Neural cell (in vitro differentiated cells): ENCODE results near the gene MTHFD1L.

Experiments
- CTCF ChIP-seq: fragments of 450-650 bp; IDR thresholded peaks from 2 replicates; pipeline ENCODE4 v1.5.1; 2014; ENCODE audit warnings: antibody characterized with exemption, mild to moderate bottlenecking, moderate library complexity; ENCODE audit not compliant: poor library complexity, severe bottlenecking
- EP300 ChIP-seq: fragments of 450-650 bp; conservative IDR thresholded peaks from 2 replicates; pipeline ENCODE4 v1.6.1; 2014; ENCODE audit warnings: antibody characterized with exemption, mild to moderate bottlenecking, moderate library complexity; ENCODE audit not compliant: poor library complexity, severe bottlenecking
- EZH2 ChIP-seq: fragments of 200-600, 300-800 bp; shearing (Covaris generic), sonication (generic); IDR thresholded peaks from 2 replicates; pipeline ENCODE4 v1.6.1; 2014; ENCODE audit warnings: antibody characterized with exemption, low read length, borderline replicate concordance, mild to moderate bottlenecking; ENCODE audit not compliant: insufficient read depth, poor library complexity, severe bottlenecking
- MXI1 ChIP-seq: fragments of 450-650 bp; conservative IDR thresholded peaks from 2 replicates; pipeline ENCODE4 v1.6.1; 2014; ENCODE audit warnings: antibody characterized with exemption, mild to moderate bottlenecking; ENCODE audit not compliant: poor library complexity, severe bottlenecking
- POLR2AphosphoS5 ChIP-seq: IDR thresholded peaks from 2 replicates; pipeline ENCODE4 v1.6.1; 2012
- RAD21 ChIP-seq: fragments of 450-650 bp; conservative IDR thresholded peaks from 2 replicates; pipeline ENCODE4 v1.6.1; 2014; ENCODE audit warnings: antibody characterized with exemption, mild to moderate bottlenecking, moderate library complexity
- TAF1 ChIP-seq: IDR thresholded peaks from 2 replicates; pipeline ENCODE4 v1.6.1; 2012; ENCODE audit warnings: low read depth

GRCh38 chr6:150857062-150857944 lies 8.2 kb upstream of the MTHFD1L start:
- TF ChIP-seq RAD21 (no peak), CTCF (no peak), POLR2AphosphoS5 (no peak), EZH2 (no peak), EP300 (no peak), MXI1 (no peak), TAF1 (no peak)
